22Rv1 (cell line): ENCODE results near the gene TES.

Experiments used
- H3K27ac ChIP-seq: fragments of 450-650 bp; 2 replicates; pipeline ENCODE4 v1.5.1; 2017
- CTCF ChIP-seq: fragments of 450-650 bp; IDR thresholded peaks from 2 replicates; pipeline ENCODE4 v1.5.1; 2017; ENCODE audit warnings: mild to moderate bottlenecking
- ZFX ChIP-seq: fragments of 450-650 bp; IDR thresholded peaks from 2 replicates; pipeline ENCODE4 v1.6.1; 2017; ENCODE audit warnings: antibody characterized with exemption, borderline replicate concordance

The TES gene

GRCh38 chr7:116214921-116215320 is 4.6 kb downstream of the TES start:
- no peak overlapping the region for H3K27ac ChIP-seq
- no peak for TF ChIP-seq CTCF

GRCh38 chr7:116215551-116215950 is 5.2 kb downstream of the TES start:
- H3K27ac ChIP-seq: no peak overlapping the region
- TF ChIP-seq ZFX (no peak), CTCF (no peak)

- TF ChIP-seq ZFX: no peak
- TF ChIP-seq CTCF: no peak
Observed at GRCh38 chr7:116216956-116217571, 6.7 kb downstream of the TES start.

GRCh38 chr7:116218051-116218645 is 7.8 kb downstream of the TES start:
- TF ChIP-seq CTCF: no peak
- no peak for TF ChIP-seq ZFX
- H3K27ac ChIP-seq: no peak overlapping the region

More at GRCh38 chr7:116216956-116217571, 6.7 kb downstream of the TES start:
- no peak overlapping the region for H3K27ac ChIP-seq

GRCh38 chr7:116218747-116219146 is 8.4 kb downstream of the TES start:
- TF ChIP-seq ZFX (no peak), CTCF (no peak)
- no peak overlapping the region for H3K27ac ChIP-seq

GRCh38 chr7:116219288-116219687 is 8.9 kb downstream of the TES start:
- TF ChIP-seq CTCF (no peak), ZFX (no peak)
- no peak overlapping the region for H3K27ac ChIP-seq

- no peak for TF ChIP-seq CTCF
- no peak for TF ChIP-seq ZFX
- no peak overlapping the region for H3K27ac ChIP-seq
Observed at GRCh38 chr7:116219834-116220233, 9.5 kb downstream of the TES start.
